ENCODE measurements around the gene CYB5R3.
"Not testable (repeated sequence)": the region's sequence is repeated elsewhere in the genome, so short reads cannot be mapped to it uniquely, and the experiment has no call there.

- not testable (repeated sequence) for TF ChIP-seq CTCF, POLR2A, POLR2AphosphoS5, EP300 (IDR thresholded peaks at IDR 0.05)
Measured at GRCh38 chr22:42570580-42570979, 78.6 kb downstream of the CYB5R3 start.

Measured in gastroesophageal sphincter (tissue), 3 donors.